Measurements from ENCODE around the gene EIF3C.
"Not testable (repeated sequence)": the region's sequence is repeated elsewhere in the genome, so short reads cannot be mapped to it uniquely, and the experiment has no call there.

EIF3C gene

GRCh38 chr16:28711220-28712083 lies at the start of gene EIF3C:
Gene EIF3C, plus strand, starts transcription at chr16:28711464. Its CDS starts 223 bp downstream, at chr16:28711687.
- DNase-seq: not testable (repeated sequence)

GRCh38 chr16:28666264-28666663 lies 45.0 kb upstream of the EIF3C start:
- DNase-seq: not testable (repeated sequence)

GRCh38 chr16:28667480-28667879 lies 43.8 kb upstream of the EIF3C start:
- DNase-seq: not testable (repeated sequence)

GRCh38 chr16:28668199-28668598 lies 43.1 kb upstream of the EIF3C start:
- DNase-seq: not testable (repeated sequence)

- DNase-seq: not testable (repeated sequence)
Measured at GRCh38 chr16:28688327-28688952, 22.8 kb upstream of the EIF3C start.

- DNase-seq: not testable (repeated sequence)
Measured at GRCh38 chr16:28689425-28689824, 21.8 kb upstream of the EIF3C start.

GRCh38 chr16:28691722-28692121 lies 19.5 kb upstream of the EIF3C start:
- DNase-seq: not testable (repeated sequence)

GRCh38 chr16:28693257-28693950 lies 17.9 kb upstream of the EIF3C start:
- not testable (repeated sequence) for DNase-seq

- DNase-seq: not testable (repeated sequence)
Measured at GRCh38 chr16:28699792-28700191, 11.5 kb upstream of the EIF3C start.

- not testable (repeated sequence) for DNase-seq
Measured at GRCh38 chr16:28700349-28700748, 10.9 kb upstream of the EIF3C start.

GRCh38 chr16:28701384-28701783 lies 9.9 kb upstream of the EIF3C start:
- DNase-seq: not testable (repeated sequence)

GRCh38 chr16:28704246-28704645 lies 7.0 kb upstream of the EIF3C start:
- not testable (repeated sequence) for DNase-seq

- not testable (repeated sequence) for DNase-seq
Measured at GRCh38 chr16:28722852-28723650, 11.8 kb downstream of the EIF3C start.

- DNase-seq: not testable (repeated sequence)
Measured at GRCh38 chr16:28731253-28731652, 20.0 kb downstream of the EIF3C start.

- not testable (repeated sequence) for DNase-seq
Measured at GRCh38 chr16:28732455-28733124, 21.3 kb downstream of the EIF3C start.

GRCh38 chr16:28739787-28740186 lies 28.5 kb downstream of the EIF3C start:
- not testable (repeated sequence) for DNase-seq

- not testable (repeated sequence) for DNase-seq
Measured at GRCh38 chr16:28740631-28741030, 29.4 kb downstream of the EIF3C start.

- not testable (repeated sequence) for DNase-seq
Measured at GRCh38 chr16:28741295-28741694, 30.0 kb downstream of the EIF3C start.

- not testable (repeated sequence) for DNase-seq
Measured at GRCh38 chr16:28746618-28747350, 35.5 kb downstream of the EIF3C start.

- DNase-seq: peak; percentile 49
Measured at GRCh38 chr16:28749997-28750465, 38.8 kb downstream of the EIF3C start.

All from activated naive CD4-positive, alpha-beta T cell treated with anti-CD3 and anti-CD28 coated beads, Interleukin-2, amount 50 U/mL, for 16 hours (primary cell).